ENCODE results near the gene ANTKMT. TPM values are rescaled to one million over a fixed set of nuclear protein-coding genes. Genes with fewer than 3 reads are reported as not detected.
A peak's percentile ranks its signal among the peaks of the same experiment; 100 is the strongest.

The ANTKMT gene
- total RNA-seq, 4 donors from 2014 or later: 43.7 to 98.7 (median 78.6) TPM

GRCh38 chr16:676565-676902, 44.4 kb upstream of the ANTKMT start:
- H3K9me3 ChIP-seq: no peaks in the 10 kb centered on the region
- no peak overlapping the region for H3K27ac ChIP-seq
- TF ChIP-seq EP300 (IDR thresholded peaks at IDR 0.05) (no peak), POLR2A (IDR thresholded peaks at IDR 0.05) (no peak), CTCF (IDR thresholded peaks at IDR 0.05) (no peak)
- no peak overlapping the region for H3K4me3 ChIP-seq
- no peaks in the 10 kb centered on the region for H3K27me3 ChIP-seq
- no peak for DNase-seq (ENCODE audit: low spot score in 2 of 2)
- H3K4me1 ChIP-seq: peaks cover 0 to 41% (median 24%) of the 10 kb centered on the region in 4 donors
- H3K36me3 ChIP-seq: peaks cover 0 to 37% (median 0%) of the 10 kb centered on the region in 3 donors
- WGBS, 2 donors: 79 to 86% methylated on average over 18 to 20 of the region's 21 CpGs

- no peak overlapping the region for H3K27ac ChIP-seq
- no peak overlapping the region for H3K4me3 ChIP-seq
- H3K36me3 ChIP-seq: peaks cover 0 to 37% (median 3%) of the 10 kb centered on the region in 3 donors
- H3K27me3 ChIP-seq: no peaks in the 10 kb centered on the region
- TF ChIP-seq CTCF (IDR thresholded peaks at IDR 0.05) (no peak), EP300 (IDR thresholded peaks at IDR 0.05) (no peak), POLR2A (IDR thresholded peaks at IDR 0.05) (no peak)
- H3K9me3 ChIP-seq: no peaks in the 10 kb centered on the region
- no peak for DNase-seq (ENCODE audit: low spot score in 2 of 2)
- WGBS, 2 donors: 73 to 82% methylated on average over 18 to 21 of the region's 23 CpGs
- H3K4me1 ChIP-seq: peaks cover 0 to 45% (median 28%) of the 10 kb centered on the region in 4 donors
These were observed 44.0 kb upstream of the ANTKMT start for GRCh38 chr16:676913-677312.

- Histone ChIP-seq H3K9me3 (no peaks in the 10 kb centered on the region), H3K4me1 (peaks cover 0 to 51% (median 32%) of the 10 kb centered on the region in 4 donors), H3K27me3 (no peaks in the 10 kb centered on the region), H3K27ac (no peak overlapping the region), H3K36me3 (peaks cover 0 to 37% (median 9%) of the 10 kb centered on the region in 3 donors), H3K4me3 (no peak overlapping the region)
- no peak for TF ChIP-seq EP300 (IDR thresholded peaks at IDR 0.05)
- 58 to 62% methylated on average over 30 to 42 of the region's 57 CpGs for WGBS, 2 donors
- no peak for DNase-seq (ENCODE audit: low spot score in 2 of 2)
These were observed 43.4 kb upstream of the ANTKMT start for GRCh38 chr16:677316-678190.

GRCh38 chr16:678209-678857, 42.6 kb upstream of the ANTKMT start:
- no peak overlapping the region for H3K4me3 ChIP-seq
- 78 to 90% methylated on average over 3 to 21 of the region's 21 CpGs for WGBS, 2 donors
- TF ChIP-seq POLR2A (IDR thresholded peaks at IDR 0.05): no peak
- no peak overlapping the region for H3K27ac ChIP-seq
- peaks cover 0 to 59% (median 40%) of the 10 kb centered on the region in 4 donors for H3K4me1 ChIP-seq
- DNase-seq (ENCODE audit: low spot score in 2 of 2): no peak
- H3K36me3 ChIP-seq: peaks cover 0 to 37% (median 15%) of the 10 kb centered on the region in 3 donors
- no peaks in the 10 kb centered on the region for H3K27me3 ChIP-seq
- no peaks in the 10 kb centered on the region for H3K9me3 ChIP-seq

GRCh38 chr16:678858-679813, 41.8 kb upstream of the ANTKMT start:
- DNase-seq (ENCODE audit: low spot score in 2 of 2): peak in 1 of 2 donors; percentile 39
- H3K4me1 ChIP-seq: peaks cover 0 to 63% (median 44%) of the 10 kb centered on the region in 4 donors

More at GRCh38 chr16:678858-679813, 41.8 kb upstream of the ANTKMT start:
- TF ChIP-seq CTCF (IDR thresholded peaks at IDR 0.05) (no peak), EP300 (IDR thresholded peaks at IDR 0.05) (peak in 1 of 2 donors; percentile 12), POLR2A (IDR thresholded peaks at IDR 0.05) (peak; percentile 28 to 31)
- H3K27ac ChIP-seq: peak overlapping the region; percentile 81 to 97 (median 90)
- H3K9me3 ChIP-seq: no peaks in the 10 kb centered on the region
- peak overlapping the region; percentile 45 to 91 (median 85) for H3K4me3 ChIP-seq
- no peaks in the 10 kb centered on the region for H3K27me3 ChIP-seq
- H3K36me3 ChIP-seq: peaks cover 0 to 29% (median 15%) of the 10 kb centered on the region in 3 donors
- WGBS, 2 donors: 20 to 56% methylated on average over 17 to 50 of the region's 52 CpGs
